ENCODE results near the gene ATP12A. TPM values are rescaled to one million over a fixed set of nuclear protein-coding genes. Genes with fewer than 3 reads are reported as not detected.

Gene ATP12A
- total and polyA plus RNA-seq, 11 donors = not detected

DNA sequence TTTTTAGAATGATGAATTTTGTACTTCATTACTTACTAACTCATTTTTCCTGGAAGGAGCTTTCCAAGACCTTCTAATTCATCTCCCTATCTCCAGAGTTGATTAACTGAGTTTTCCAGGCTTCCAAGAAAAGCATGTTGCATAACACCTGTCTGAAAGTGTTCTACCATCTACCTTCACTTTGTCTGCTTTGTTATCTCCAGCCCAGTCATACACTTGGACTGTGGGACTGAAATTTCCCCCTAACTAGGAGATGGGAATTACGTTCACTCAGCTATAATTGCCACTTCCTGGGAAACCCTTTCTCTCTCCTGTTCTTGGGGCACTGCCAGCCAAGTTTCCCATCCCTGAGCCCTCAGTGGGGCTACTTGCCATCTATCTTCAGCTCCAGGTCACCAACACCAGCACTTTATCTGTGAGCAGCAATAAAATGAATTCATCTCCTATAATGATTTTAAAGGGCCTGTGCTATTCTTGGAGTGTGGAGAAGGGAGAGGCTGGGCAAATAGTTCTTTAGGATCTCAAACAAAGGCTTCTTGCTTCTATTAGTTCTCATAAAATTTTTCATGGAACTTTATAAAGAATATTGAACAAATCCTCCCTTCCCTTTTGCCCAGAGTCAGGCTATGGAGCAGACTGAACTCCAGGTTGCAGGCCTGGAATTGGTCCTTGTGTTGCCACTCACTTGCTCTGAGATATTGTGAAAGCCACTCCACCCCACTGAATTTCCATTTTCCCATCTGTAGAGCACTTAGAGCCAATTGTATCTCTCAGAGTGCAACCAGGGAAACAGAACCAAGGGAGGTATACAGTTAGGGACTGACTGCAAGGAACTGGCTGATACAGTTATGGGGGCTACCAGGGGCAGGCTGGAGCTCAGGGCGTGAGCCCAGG, 17.8 kb upstream of the ATP12A start:
- no peak for ATAC-seq
- no peak for TF ChIP-seq POLR2A (IDR thresholded peaks at IDR 0.05)
- TF ChIP-seq, protein P1, sequence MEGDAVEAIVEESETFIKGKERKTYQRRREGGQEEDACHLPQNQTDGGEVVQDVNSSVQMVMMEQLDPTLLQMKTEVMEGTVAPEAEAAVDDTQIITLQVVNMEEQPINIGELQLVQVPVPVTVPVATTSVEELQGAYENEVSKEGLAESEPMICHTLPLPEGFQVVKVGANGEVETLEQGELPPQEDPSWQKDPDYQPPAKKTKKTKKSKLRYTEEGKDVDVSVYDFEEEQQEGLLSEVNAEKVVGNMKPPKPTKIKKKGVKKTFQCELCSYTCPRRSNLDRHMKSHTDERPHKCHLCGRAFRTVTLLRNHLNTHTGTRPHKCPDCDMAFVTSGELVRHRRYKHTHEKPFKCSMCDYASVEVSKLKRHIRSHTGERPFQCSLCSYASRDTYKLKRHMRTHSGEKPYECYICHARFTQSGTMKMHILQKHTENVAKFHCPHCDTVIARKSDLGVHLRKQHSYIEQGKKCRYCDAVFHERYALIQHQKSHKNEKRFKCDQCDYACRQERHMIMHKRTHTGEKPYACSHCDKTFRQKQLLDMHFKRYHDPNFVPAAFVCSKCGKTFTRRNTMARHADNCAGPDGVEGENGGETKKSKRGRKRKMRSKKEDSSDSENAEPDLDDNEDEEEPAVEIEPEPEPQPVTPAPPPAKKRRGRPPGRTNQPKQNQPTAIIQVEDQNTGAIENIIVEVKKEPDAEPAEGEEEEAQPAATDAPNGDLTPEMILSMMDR (IDR thresholded peaks at IDR 0.05) = no peak

GRCh38 chr13:24663089-24663395, 17.2 kb upstream of the ATP12A start:
- no peak overlapping the region for H3K27ac ChIP-seq
- no peaks in the 10 kb centered on the region for H3K9me3 ChIP-seq
- H3K27me3 ChIP-seq = no peaks in the 10 kb centered on the region
- no peaks in the 10 kb centered on the region for H3K4me1 ChIP-seq
- no peaks in the 10 kb centered on the region for H3K36me3 ChIP-seq
- no peak overlapping the region for H3K4me3 ChIP-seq
- TF ChIP-seq, protein P1 (IDR thresholded peaks at IDR 0.05) = no peak
- TF ChIP-seq POLR2A (IDR thresholded peaks at IDR 0.05) = no peak
- ATAC-seq = no peak
- intact Hi-C loops (cut with DNase I) = loop anchor here in 1 of 10 donors (10.0 kb wide), 1 partner anchor 88 kb away; no protein-coding TSS in a partner anchor
- 77 to 89% (median 86%) methylated on average over 4 of the region's 4 CpGs for WGBS, 4 donors
- no peak for DNase-seq

More for the DNA sequence above, 17.8 kb upstream of the ATP12A start:
- no peak for DNase-seq
- Histone ChIP-seq H3K4me1 (no peaks in the 10 kb centered on the region), H3K27me3 (no peaks in the 10 kb centered on the region), H3K9me3 (no peaks in the 10 kb centered on the region), H3K4me3 (no peak overlapping the region), H3K27ac (no peak overlapping the region), H3K36me3 (no peaks in the 10 kb centered on the region)
- intact Hi-C loops (cut with DNase I) = loop anchor here in 1 of 10 donors (10.0 kb wide), 1 partner anchor 88 kb away; no protein-coding TSS in a partner anchor
- 84 to 90% (median 87%) methylated on average over 2 of the region's 2 CpGs for WGBS, 4 donors

DNA sequence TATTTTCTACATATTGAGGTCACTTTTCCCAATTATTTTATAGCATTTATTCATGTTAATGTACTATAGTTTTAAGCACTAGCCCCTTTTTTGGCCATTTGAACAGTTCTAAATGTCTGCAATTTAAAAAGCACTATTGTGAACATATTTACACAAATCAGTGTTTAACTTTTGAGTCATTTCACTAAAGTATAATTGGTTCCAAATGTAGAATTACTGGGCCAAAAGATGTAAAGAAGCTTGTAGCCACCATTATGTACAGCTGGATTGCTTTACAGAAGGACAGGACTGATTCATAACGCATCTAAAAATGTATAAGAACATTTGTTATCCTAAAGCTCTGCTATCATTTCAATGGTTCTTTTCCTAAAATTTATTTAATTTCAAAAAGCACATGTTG, 16.6 kb upstream of the ATP12A start:
- WGBS, 4 donors = 86 to 97% (median 88%) methylated on average over 1 of the region's 1 CpG
- Histone ChIP-seq H3K27ac (no peak overlapping the region), H3K36me3 (no peaks in the 10 kb centered on the region), H3K27me3 (peaks cover 0 to 4% (median 0%) of the 10 kb centered on the region in 9 donors), H3K4me3 (no peak overlapping the region), H3K9me3 (no peaks in the 10 kb centered on the region), H3K4me1 (no peaks in the 10 kb centered on the region)
- no peak for TF ChIP-seq POLR2A (IDR thresholded peaks at IDR 0.05)
- TF ChIP-seq, protein P1 (IDR thresholded peaks at IDR 0.05) = no peak
- no peak for ATAC-seq
- intact Hi-C loops (cut with DNase I) = loop anchor here in 1 of 10 donors (10.0 kb wide), 1 partner anchor 89 kb away; no protein-coding TSS in a partner anchor
- DNase-seq = no peak

- H3K36me3 ChIP-seq = no peaks in the 10 kb centered on the region
- WGBS, 4 donors = 75 to 94% (median 91%) methylated on average over 5 of the region's 5 CpGs
- peaks cover 0 to 6% (median 0%) of the 10 kb centered on the region in 9 donors for H3K27me3 ChIP-seq
- intact Hi-C loops (cut with DNase I) = loop anchor here in 1 of 10 donors (10.0 kb wide), 1 partner anchor 90 kb away; no protein-coding TSS in a partner anchor
- no peaks in the 10 kb centered on the region for H3K4me1 ChIP-seq
- ATAC-seq = no peak
- no peak for DNase-seq
- no peak overlapping the region for H3K4me3 ChIP-seq
- no peak overlapping the region for H3K27ac ChIP-seq
- H3K9me3 ChIP-seq = no peaks in the 10 kb centered on the region
- TF ChIP-seq POLR2A (IDR thresholded peaks at IDR 0.05) = no peak
- TF ChIP-seq, protein P1 (IDR thresholded peaks at IDR 0.05) = no peak
Measured at GRCh38 chr13:24664726-24665409, 15.3 kb upstream of the ATP12A start.

Measured in heart left ventricle (tissue), 16 donors.